Measurements from ENCODE around the gene ZFHX3. TPM values are rescaled to one million over a fixed set of nuclear protein-coding genes. Genes with fewer than 3 reads are reported as not detected.

The ZFHX3 gene
- total RNA-seq, 2 donors from 2014 or later, result 0.50 to 0.78 TPM

DNA sequence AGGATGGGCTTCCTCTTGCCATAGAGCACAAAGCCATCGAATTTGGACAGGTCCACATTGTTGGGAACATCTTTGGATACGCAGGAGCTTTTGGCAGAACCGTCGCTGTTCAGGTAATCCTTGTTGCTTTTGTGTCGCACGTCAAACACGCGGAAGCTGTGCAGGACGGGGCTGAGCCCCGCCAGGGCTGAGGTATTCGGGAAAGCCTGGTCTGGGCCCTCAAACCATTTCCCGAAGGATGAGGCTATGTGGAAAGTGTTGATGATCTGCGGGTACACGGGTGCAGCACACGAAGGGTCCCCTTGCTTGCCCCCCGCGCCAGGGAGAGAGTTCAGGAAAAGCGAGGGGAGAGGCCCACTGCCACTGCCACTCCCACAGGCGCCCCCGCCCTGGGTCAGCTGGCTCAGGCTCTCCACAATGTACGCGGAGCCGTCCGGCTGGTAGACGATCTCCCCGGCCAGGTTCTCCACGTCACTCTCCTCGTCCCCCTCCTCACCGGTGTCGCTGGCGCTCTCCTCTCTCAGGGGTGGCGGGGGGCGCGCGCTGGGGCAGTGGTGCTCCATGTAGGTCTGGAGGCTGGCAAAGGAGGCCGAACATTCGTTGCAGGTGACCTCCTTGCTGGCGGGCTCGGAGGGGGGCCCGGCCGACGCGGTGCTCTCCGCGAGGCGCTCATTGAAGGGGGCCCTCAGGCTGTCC is 88.5 kb downstream of the ZFHX3 start:
- Mint-ChIP-seq H3K4me1 (ENCODE audit: low read depth in 2 of 2) (no peaks in the 10 kb centered on the region), H3K9me3 (no peaks in the 10 kb centered on the region), H3K36me3 (no peaks in the 10 kb centered on the region), H3K27ac (no peak overlapping the region), H3K4me3 (no peak overlapping the region), H3K27me3 (no peaks in the 10 kb centered on the region)
- ATAC-seq (peak in 1 of 2 donors; percentile 28), DNase-seq (ENCODE audit: low spot score) (peak; percentile 0)

DNA sequence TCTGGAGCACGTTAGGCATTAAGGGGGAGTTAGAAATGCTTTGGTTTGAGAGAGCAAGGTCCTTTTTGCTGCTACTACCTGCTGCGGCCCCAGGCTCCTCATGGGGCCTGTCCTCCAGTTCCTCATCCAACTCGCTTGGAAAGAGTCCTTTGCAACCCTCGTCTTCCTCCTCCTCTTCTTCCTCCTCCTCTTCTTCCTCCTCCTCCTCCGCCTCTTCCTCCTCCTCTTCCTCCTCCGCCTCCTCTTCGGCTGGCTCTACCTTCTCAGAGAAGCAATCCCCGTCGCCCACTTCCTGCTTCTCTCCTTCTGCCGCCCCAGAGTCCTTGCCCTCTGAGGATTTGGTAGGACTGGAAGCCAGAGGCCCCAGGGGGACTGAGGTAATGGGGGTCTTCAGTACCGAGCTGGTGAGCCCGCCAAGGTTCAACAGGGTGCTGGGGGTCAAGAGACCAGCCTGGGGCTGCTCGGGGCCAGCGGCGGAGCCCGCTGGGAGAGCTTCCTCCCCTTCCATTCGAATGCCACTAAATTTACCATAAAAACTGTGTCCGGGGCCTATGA is 89.3 kb downstream of the ZFHX3 start:
- Mint-ChIP-seq H3K9me3 (no peaks in the 10 kb centered on the region), H3K4me3 (no peak overlapping the region), H3K27me3 (no peaks in the 10 kb centered on the region), H3K27ac (no peak overlapping the region), H3K36me3 (no peaks in the 10 kb centered on the region), H3K4me1 (ENCODE audit: low read depth in 2 of 2) (no peaks in the 10 kb centered on the region)
- ATAC-seq (no peak), DNase-seq (ENCODE audit: low spot score) (no peak)

DNA sequence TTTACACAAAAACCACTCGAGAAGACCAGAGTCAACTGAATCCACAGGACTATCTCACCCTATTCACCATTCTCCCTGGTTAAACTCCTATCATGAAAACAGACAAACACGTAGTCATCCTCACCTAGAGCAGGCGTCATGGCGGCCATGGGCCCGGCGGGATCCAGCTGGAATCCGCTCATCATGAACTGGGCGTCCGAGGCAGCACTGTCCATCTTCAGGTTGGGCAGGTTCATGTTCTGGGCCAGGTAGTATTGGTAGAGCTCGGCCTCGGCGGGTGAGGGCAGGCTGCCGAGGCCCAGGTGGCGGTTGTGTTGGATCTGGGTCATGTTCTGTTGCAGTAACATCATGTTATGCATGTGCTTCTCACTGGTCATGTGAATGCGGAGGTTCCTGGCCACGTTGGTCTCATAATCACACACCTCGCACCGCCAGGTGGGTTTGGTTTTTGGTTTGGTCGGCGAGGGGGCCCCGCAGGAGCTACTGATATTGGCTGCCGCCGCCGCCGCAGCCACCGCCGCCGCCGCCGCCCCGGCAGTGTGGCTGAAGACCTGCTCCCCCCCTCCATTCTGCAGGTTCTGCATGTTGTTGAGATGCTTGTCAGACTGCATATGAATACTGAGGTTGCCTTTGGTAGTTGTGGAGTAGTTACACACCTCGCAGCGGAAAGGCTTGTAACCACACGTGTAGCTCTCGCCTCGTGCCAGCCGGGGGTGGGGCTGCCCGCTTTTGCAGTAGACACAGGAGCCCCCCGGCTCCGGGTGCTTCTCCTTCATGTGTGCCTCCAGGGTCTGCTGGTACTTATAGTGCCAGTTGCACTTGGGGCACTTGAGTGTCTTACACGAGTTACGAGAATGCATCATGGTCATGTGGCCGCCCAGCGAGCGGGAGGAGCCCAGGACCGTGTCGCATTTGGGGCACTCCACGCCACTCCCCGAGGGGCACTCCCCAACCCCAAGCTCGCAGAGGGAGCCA is 90.3 kb downstream of the ZFHX3 start:
- Mint-ChIP-seq H3K4me3 (no peak overlapping the region), H3K36me3 (no peaks in the 10 kb centered on the region), H3K27ac (no peak overlapping the region), H3K4me1 (ENCODE audit: low read depth in 2 of 2) (no peaks in the 10 kb centered on the region), H3K27me3 (no peaks in the 10 kb centered on the region), H3K9me3 (no peaks in the 10 kb centered on the region)
- ATAC-seq (no peak), DNase-seq (ENCODE audit: low spot score) (no peak)

DNA sequence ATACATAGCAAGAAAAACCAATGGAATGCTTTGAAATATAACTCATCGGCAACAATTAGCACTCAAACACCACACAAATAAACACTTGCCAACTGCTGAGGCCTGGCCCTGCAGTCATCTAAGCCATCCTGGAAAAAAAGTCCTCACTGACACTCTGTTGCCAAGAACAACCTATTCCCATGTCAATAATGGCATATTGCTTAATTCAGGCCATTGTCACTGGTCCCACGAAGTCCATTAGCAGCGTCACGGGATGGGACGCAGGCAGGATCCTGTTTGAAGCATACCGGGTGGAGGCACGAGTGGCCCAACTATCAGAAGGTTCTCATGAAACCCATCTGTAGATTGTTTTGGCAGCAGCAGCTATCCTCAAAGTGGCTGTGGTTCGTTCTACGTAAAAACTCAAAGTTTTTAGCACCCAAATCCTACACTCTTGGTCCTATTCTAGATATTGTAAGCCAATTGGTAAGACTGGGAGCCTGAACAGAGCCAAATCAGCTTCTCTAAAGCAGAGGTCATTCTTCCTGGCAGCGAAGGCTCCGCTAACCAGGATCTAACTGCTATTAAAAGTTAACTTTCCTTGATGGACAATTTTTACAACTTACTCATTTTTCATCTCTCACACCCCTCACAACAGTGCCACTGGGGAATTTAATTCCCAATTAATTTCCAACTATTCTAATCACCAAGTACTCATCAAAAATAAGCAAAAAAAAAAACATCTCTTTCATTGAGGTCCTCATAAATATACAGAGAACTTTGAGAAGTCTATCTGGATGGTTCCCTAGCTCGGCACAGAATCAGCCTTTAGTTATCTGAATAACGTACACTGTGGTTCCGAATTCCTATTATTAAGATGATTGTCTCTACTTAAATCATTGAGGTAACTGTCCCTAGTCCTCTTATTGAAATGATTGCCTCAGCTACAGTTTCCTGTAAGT is 91.5 kb downstream of the ZFHX3 start:
- DNase-seq (ENCODE audit: low spot score) (no peak), ATAC-seq (no peak)
- no peaks in the 10 kb centered on the region for H3K36me3 Mint-ChIP-seq
- H3K4me3 Mint-ChIP-seq, result no peak overlapping the region
- H3K27me3 Mint-ChIP-seq, result no peaks in the 10 kb centered on the region
- no peak overlapping the region for H3K27ac Mint-ChIP-seq
- peaks cover 0 to 3% of the 10 kb centered on the region in 2 donors for H3K4me1 Mint-ChIP-seq (ENCODE audit: low read depth in 2 of 2)
- H3K9me3 Mint-ChIP-seq, result no peaks in the 10 kb centered on the region

DNA sequence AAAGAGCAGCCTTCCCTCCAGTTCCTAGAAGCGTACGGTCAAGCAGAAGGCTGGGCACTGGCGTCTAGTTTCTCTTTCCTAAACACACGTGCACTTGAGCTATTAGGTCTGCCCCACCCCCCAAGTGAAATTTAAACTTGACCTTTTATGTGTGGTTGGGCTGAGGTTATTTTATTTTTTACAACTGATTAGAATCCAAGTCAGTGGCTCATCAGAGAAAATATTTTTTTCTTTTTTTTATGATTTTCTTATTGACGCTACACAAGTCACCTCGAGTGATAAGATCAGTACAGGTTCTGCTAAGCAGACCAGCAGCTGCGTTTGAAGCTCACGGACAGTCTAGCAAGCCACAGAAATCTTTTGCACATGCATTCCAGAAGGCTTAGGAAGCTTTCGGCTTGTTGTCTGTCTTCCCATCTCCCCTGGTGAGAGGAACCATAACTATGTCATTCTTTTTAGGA is 95.1 kb downstream of the ZFHX3 start:
- Mint-ChIP-seq H3K36me3 (no peaks in the 10 kb centered on the region), H3K9me3 (no peaks in the 10 kb centered on the region), H3K4me3 (no peak overlapping the region), H3K4me1 (ENCODE audit: low read depth in 2 of 2) (peaks cover 0 to 3% of the 10 kb centered on the region in 2 donors), H3K27ac (no peak overlapping the region), H3K27me3 (no peaks in the 10 kb centered on the region)
- DNase-seq (ENCODE audit: low spot score) (no peak), ATAC-seq (no peak)

DNA sequence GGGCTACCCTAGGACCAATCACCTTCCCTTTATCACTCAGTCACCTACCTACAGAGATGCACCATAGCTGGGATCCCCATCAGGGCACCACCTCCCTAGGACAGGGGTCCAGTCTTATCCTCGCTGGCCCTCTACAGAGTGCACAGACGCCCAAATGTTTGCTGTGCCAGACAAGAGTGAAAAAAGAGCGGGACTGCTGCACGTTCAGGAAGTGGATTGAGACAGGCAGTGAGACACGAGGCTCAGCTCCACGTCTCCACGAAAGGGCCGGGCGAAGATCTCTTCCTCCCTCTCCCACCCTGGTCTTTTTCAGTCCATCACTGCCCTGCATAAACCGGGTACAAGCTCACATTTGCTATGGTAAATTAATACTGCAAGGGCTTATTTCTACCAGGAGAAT is 95.5 kb downstream of the ZFHX3 start:
- Mint-ChIP-seq H3K4me1 (ENCODE audit: low read depth in 2 of 2) (peaks cover 0 to 3% of the 10 kb centered on the region in 2 donors), H3K36me3 (no peaks in the 10 kb centered on the region), H3K27me3 (no peaks in the 10 kb centered on the region), H3K27ac (no peak overlapping the region), H3K9me3 (no peaks in the 10 kb centered on the region), H3K4me3 (no peak overlapping the region)
- no peak for DNase-seq (ENCODE audit: low spot score)
- ATAC-seq, result peak in 1 of 2 donors; percentile 42

DNA sequence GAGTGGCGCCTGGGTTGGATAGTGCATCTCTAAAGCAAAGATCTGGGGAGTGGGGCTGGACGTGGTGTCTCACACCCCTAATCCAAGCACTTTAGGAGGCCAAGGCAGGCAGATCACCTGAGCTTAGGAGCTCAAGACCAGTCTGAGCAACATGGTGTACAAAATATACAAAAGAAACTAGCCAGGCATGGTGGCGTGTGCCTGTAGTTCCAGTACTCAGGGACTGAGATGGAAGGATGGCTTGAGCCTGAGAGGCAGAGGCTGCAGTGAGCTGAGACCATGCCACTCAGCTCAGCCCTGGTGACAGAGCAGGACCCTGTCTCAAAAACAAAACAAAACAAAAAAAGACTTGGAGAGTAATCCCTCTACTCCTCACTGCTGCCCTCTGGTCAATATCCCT is 96.0 kb downstream of the ZFHX3 start:
- Mint-ChIP-seq H3K9me3 (no peaks in the 10 kb centered on the region), H3K27ac (no peak overlapping the region), H3K27me3 (no peaks in the 10 kb centered on the region), H3K36me3 (no peaks in the 10 kb centered on the region), H3K4me1 (ENCODE audit: low read depth in 2 of 2) (peaks cover 0 to 3% of the 10 kb centered on the region in 2 donors), H3K4me3 (no peak overlapping the region)
- no peak for DNase-seq (ENCODE audit: low spot score)
- no peak for ATAC-seq

DNA sequence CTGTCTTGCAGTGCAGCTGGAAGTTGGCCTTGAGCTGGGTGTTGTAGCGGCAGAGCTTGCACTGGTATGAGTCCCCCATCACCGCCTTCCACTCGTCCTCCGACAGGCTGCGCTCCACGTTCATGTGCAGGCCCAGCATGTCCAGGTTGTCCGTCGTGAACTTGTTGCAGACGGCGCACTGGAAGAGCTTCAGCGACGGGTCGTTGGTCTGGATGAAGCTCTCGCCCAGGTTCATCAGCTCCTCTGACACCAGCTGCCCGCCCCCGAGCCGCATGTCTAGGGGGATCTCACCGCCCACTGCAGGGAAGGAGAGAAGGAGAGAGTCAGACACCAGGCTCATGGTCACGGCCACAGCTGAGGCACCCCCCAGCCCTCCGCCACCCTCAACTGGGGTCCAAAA is 97.3 kb downstream of the ZFHX3 start:
- peaks cover 0 to 3% of the 10 kb centered on the region in 2 donors for H3K4me1 Mint-ChIP-seq (ENCODE audit: low read depth in 2 of 2)
- H3K27ac Mint-ChIP-seq, result no peak overlapping the region

DNA sequence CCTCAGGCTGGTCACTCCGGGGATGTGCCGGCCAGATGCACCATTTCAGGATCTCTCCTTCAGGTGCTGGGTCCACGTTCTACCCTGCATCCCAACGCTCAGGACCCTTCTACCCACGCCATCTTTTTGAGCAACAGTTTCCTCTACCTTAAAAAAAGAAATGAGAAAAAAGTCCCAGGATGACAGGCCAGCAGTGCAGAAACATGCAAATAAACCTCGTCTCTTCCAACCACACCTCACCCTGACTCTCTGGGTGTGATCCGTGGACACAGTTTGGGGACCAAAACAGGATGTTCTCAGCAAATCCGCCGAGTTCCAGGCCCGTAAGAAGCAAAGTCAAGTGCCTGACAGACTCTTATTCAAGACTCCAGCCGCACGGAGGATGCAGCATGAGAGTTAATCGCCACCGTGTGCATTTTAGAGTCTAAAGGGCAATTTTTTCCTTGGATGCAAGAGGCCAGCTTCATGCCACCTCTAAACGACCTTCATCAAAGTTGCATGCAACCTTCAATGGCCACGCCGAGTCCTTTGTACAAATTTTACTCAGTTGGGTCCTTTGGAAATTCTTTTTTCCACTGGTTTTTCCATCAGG is 99.6 kb downstream of the ZFHX3 start:
- DNase-seq (ENCODE audit: low spot score), result no peak
- H3K9me3 Mint-ChIP-seq, result no peaks in the 10 kb centered on the region
- no peak overlapping the region for H3K4me3 Mint-ChIP-seq
- ATAC-seq, result no peak
- H3K36me3 Mint-ChIP-seq, result no peaks in the 10 kb centered on the region
- peaks cover 0 to 3% of the 10 kb centered on the region in 2 donors for H3K4me1 Mint-ChIP-seq (ENCODE audit: low read depth in 2 of 2)
- no peaks in the 10 kb centered on the region for H3K27me3 Mint-ChIP-seq
- no peak overlapping the region for H3K27ac Mint-ChIP-seq

More for the DNA sequence above, 97.3 kb downstream of the ZFHX3 start:
- Mint-ChIP-seq H3K36me3 (no peaks in the 10 kb centered on the region), H3K4me3 (no peak overlapping the region), H3K27me3 (no peaks in the 10 kb centered on the region), H3K9me3 (no peaks in the 10 kb centered on the region)
- DNase-seq (ENCODE audit: low spot score) (no peak), ATAC-seq (no peak)

DNA sequence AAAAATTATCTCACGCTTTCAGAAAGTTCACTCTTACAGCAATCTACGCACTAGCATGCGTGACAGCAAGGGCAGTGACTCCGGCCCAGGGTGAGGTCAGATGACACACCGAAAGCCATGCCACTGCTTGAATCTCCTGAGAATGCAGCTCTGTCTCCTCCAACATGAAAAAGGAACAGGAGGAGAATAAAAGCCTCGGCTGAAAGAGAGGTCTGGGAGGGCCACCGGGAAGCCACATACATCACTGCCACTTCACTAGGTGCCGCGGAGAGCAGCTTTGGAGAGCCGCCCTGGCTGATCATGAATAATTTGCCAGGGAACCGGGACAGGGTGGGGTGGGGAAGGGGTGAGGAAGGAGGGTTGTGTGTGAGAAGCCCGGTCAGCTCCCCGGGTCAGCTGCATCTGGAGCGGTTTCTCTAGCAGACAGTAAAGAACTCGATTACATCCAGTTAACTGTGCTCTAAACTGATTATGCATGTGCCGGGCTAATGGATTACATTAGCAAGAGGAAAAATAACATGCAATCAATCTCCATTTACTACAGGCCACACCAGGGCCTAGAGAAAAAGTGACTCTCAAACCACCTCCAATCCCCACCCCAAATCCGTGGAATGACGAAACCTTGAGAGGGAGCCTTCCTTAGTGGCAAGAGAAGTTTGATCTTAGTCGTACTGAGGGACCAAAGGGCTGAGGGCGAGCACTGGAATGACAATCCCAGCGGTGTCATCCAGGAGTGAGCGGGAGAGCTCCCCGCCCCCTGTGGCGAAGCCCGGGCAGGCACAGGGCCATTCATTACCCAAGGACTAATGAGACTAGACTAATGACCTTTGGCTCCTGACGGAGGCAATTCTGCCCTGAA is 100.3 kb downstream of the ZFHX3 start:
- DNase-seq (ENCODE audit: low spot score), result no peak
- no peaks in the 10 kb centered on the region for H3K27me3 Mint-ChIP-seq
- no peaks in the 10 kb centered on the region for H3K36me3 Mint-ChIP-seq
- no peak overlapping the region for H3K4me3 Mint-ChIP-seq
- no peak for ATAC-seq
- H3K9me3 Mint-ChIP-seq, result no peaks in the 10 kb centered on the region
- H3K27ac Mint-ChIP-seq, result no peak overlapping the region
- peaks cover 0 to 3% of the 10 kb centered on the region in 2 donors for H3K4me1 Mint-ChIP-seq (ENCODE audit: low read depth in 2 of 2)

DNA sequence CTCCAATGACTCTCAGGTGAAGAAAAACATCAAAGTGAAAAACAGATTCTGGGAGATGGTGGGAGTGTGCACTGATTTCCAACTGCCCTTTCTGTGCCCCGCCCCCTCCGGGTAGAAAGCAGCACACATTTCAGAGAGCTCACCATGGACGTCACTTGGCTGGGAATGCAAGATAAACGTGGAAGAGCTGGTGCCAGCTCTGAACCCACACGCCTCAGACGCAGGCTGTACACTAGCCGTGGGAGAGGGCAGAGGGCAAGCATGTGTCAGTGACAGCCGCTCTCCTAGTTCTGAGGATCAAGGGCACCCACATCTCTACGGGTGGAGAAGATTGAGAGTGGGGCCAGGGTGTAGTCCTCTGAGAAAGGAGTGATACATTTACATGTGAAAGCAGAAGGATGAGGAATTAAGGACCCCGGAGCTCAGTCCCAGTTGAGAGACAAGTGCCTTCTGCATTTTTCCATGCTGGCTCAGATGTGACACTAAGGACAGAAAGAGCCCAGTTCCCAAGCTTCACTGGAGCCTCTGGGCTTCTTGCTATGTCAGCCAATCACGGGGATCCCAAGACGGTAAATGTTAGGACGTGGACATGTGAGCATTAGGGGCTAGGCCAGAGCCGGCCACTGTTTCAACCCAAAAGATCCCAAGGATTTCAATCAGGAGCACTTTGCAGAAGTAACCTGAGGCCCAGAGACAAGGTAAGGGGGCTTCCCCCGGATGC is 101.3 kb downstream of the ZFHX3 start:
- ATAC-seq, result no peak
- Mint-ChIP-seq H3K36me3 (no peaks in the 10 kb centered on the region), H3K9me3 (no peaks in the 10 kb centered on the region), H3K27ac (no peak overlapping the region), H3K4me1 (ENCODE audit: low read depth in 2 of 2) (no peaks in the 10 kb centered on the region), H3K27me3 (no peaks in the 10 kb centered on the region), H3K4me3 (no peak overlapping the region)
- no peak for DNase-seq (ENCODE audit: low spot score)

DNA sequence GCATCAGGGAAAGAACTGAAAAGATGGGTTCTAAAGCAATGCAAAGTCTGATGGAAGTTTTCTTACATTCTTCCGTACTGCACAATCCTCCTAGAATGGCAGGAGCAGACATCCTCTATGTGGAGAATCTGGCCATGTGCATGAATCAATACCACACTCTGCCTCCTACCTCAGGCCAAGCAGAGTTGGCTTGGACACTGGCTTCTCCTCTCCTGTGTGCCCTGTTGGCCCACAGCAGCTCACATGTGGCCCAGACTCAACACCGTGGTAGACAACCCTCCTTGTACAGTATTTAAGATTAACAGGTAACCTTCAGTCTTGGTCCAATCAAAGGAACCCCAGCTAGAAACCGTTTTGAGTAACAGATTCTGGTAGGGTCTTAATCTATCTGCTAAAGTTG is 101.9 kb downstream of the ZFHX3 start:
- Mint-ChIP-seq H3K27me3 (no peaks in the 10 kb centered on the region), H3K9me3 (no peaks in the 10 kb centered on the region), H3K4me3 (no peak overlapping the region), H3K36me3 (no peaks in the 10 kb centered on the region), H3K4me1 (ENCODE audit: low read depth in 2 of 2) (no peaks in the 10 kb centered on the region), H3K27ac (no peak overlapping the region)
- ATAC-seq (no peak), DNase-seq (ENCODE audit: low spot score) (no peak)
